WTC11 (cell line): ENCODE results near the gene KCNC3. TPM values are rescaled to one million over a fixed set of nuclear protein-coding genes. Genes with fewer than 3 reads are reported as not detected.

Experiments used
- ATAC-seq: fragments of 200-7000 bp; cut with Tn5 transposase; 2 replicates; pipeline ENCODE4 v1.10.0; 2021; ENCODE audit warnings: mild to moderate bottlenecking, moderate library complexity
- CTCF ChIA-PET: fragments of 300-600 bp; sonication (Branson Sonifier 250); formaldehyde crosslinking; loops from one replicate; lab custom pipeline; 2021; ENCODE audit warnings: antibody characterized with exemption; lab: Charles Lee
- POLR2A ChIA-PET: fragments of 350-600 bp; sonication (Branson Sonifier 250); formaldehyde crosslinking; loops from one replicate; lab custom pipeline; 2021; ENCODE audit warnings: antibody characterized with exemption; lab: Charles Lee
- DNase-seq: peaks from one replicate; pipeline ENCODE4 v3.0.0; 2021; ENCODE audit warnings: low spot score
- H3K27ac Mint-ChIP-seq: 2 replicates; pipeline ENCODE4 v1.8.0; 2021; ENCODE audit warnings: mixed read lengths
- H3K27me3 Mint-ChIP-seq: 2 replicates; pipeline ENCODE4 v1.8.0; 2021; ENCODE audit warnings: low read depth, mild to moderate bottlenecking, moderate library complexity, mixed read lengths
- H3K36me3 Mint-ChIP-seq: 2 replicates; pipeline ENCODE4 v1.8.0; 2021; ENCODE audit warnings: mixed read lengths
- H3K4me1 Mint-ChIP-seq: 2 replicates; pipeline ENCODE4 v1.8.0; 2022; ENCODE audit warnings: mixed read lengths
- H3K4me3 Mint-ChIP-seq: 2 replicates; pipeline ENCODE4 v1.8.0; 2021; ENCODE audit warnings: mild to moderate bottlenecking, moderate library complexity, mixed read lengths
- H3K9me3 Mint-ChIP-seq: 2 replicates; pipeline ENCODE4 v1.8.0; 2021; ENCODE audit warnings: mixed read lengths
- CREM ChIP-seq: sonication (generic); formaldehyde crosslinking; IDR thresholded peaks from 2 replicates; pipeline ENCODE4 v1.8.1; 2022; ENCODE audit warnings: mild to moderate bottlenecking, missing genetic modification reagents, moderate library complexity
- ESRRA ChIP-seq: sonication (generic); formaldehyde crosslinking; IDR thresholded peaks from 2 replicates; pipeline ENCODE4 v1.8.1; 2022; ENCODE audit warnings: mild to moderate bottlenecking, missing genetic modification reagents, borderline replicate concordance
- ETV6 ChIP-seq: sonication (generic); formaldehyde crosslinking; IDR thresholded peaks from 2 replicates; pipeline ENCODE4 v1.8.1; 2022; ENCODE audit warnings: mild to moderate bottlenecking, missing genetic modification reagents
- FOXP1 ChIP-seq: sonication (generic); formaldehyde crosslinking; IDR thresholded peaks from 2 replicates; pipeline ENCODE4 v1.8.0; 2022; ENCODE audit warnings: missing genetic modification reagents, mild to moderate bottlenecking, moderate library complexity, borderline replicate concordance
- HMGA2 ChIP-seq: fragments of 250-450 bp; sonication (Bioruptor Pico); IDR thresholded peaks from 2 replicates; pipeline ENCODE4 v1.4.0; 2021; ENCODE audit warnings: mild to moderate bottlenecking, moderate library complexity
- KAT7 ChIP-seq: sonication (generic); formaldehyde crosslinking; IDR thresholded peaks from 2 replicates; pipeline ENCODE4 v1.8.1; 2023; ENCODE audit warnings: missing genetic modification reagents, mild to moderate bottlenecking, borderline replicate concordance
- NFATC4 ChIP-seq: fragments of 250-450 bp; sonication (Bioruptor Pico); IDR thresholded peaks from 2 replicates; pipeline ENCODE4 v1.9.0; 2021; ENCODE audit warnings: mild to moderate bottlenecking
- NR2C2 ChIP-seq: sonication (generic); formaldehyde crosslinking; IDR thresholded peaks from 2 replicates; pipeline ENCODE4 v1.8.0; 2022; ENCODE audit warnings: mild to moderate bottlenecking, missing genetic modification reagents
- PRRX2 ChIP-seq: fragments of 250-450 bp; sonication (Bioruptor Pico); IDR thresholded peaks from 2 replicates; pipeline ENCODE4 v1.8.0; 2021; ENCODE audit warnings: mild to moderate bottlenecking
- ZNF138 ChIP-seq: sonication (generic); formaldehyde crosslinking; conservative IDR thresholded peaks from 2 replicates; pipeline ENCODE4 v1.8.1; 2022; ENCODE audit warnings: mild to moderate bottlenecking, moderate library complexity, missing genetic modification reagents
- total RNA-seq: library from RNA; stranded (reverse); gene quantifications from 3 replicates; pipeline ENCODE4 v1.2.3, GENCODE V29; 2021
- TF ChIP-seq, protein P1 (sequence below): fragments of 250-450 bp; sonication (Bioruptor Pico); IDR thresholded peaks from 2 replicates; pipeline ENCODE4 v1.8.0; 2021; ENCODE audit warnings: mild to moderate bottlenecking
- TF ChIP-seq, protein P2 (sequence below): sonication (generic); formaldehyde crosslinking; IDR thresholded peaks from 2 replicates; pipeline ENCODE4 v1.8.0; 2022; ENCODE audit warnings: mild to moderate bottlenecking, missing genetic modification reagents
- TF ChIP-seq, protein P3 (sequence below): sonication (generic); formaldehyde crosslinking; IDR thresholded peaks from 2 replicates; pipeline ENCODE4 v1.8.0; 2022; ENCODE audit warnings: mild to moderate bottlenecking, missing genetic modification reagents
- TF ChIP-seq, protein P4 (sequence below): sonication (generic); formaldehyde crosslinking; IDR thresholded peaks from 2 replicates; pipeline ENCODE4 v1.8.0; 2023; ENCODE audit warnings: missing genetic modification reagents
- TF ChIP-seq, protein P5 (sequence below): sonication (generic); formaldehyde crosslinking; IDR thresholded peaks from 2 replicates; pipeline ENCODE4 v1.8.1; 2023; ENCODE audit warnings: mild to moderate bottlenecking, missing genetic modification reagents

The KCNC3 gene
- total RNA-seq, 1 experiment from 2014 or later: 8.5 TPM

DNA sequence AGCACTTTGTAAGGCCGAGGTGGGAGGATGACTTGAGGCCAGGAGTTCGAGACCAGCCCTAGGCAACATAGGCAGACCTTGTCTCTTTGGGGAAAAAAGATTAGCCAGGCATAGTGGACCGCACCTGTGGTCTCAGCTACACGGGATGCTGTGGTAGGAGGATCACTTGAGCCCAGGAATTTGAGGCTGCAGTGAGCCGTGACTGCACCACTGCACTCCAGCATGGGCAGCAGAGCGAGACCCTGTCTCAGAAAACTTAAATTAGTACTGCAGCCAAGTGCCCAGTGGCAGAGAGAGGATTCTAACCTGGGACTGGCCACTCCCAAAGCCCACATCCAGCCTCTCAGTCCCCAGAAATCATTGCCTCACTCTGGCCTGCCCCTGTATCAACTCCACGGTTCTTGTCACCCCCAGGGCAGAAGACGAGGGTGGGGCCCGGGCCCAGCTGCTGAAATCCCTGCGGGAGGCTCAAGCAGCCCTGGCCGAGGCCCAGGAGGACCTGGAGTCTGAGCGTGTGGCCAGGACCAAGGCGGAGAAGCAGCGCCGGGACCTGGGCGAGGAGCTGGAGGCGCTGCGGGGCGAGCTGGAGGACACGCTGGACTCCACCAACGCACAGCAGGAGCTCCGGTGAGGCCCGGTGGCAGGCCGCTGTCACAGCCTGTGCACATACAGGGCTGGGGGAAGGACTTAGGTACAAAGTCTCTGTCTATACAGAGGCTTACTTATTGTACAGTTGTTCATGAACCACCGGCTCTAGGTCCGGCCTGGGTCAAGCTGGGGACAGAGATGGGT is 53.4 kb downstream of the KCNC3 start:
- H3K9me3 Mint-ChIP-seq: no peaks in the 10 kb centered on the region
- CTCF ChIA-PET: interaction anchor here (1.0 to 2.4 kb wide), 5 partner anchors 11 to 53 kb away, joined by 3 to 7 read pairs (median 6); partner anchors contain the start of gene KCNC3
- no peak for ATAC-seq
- no peaks in the 10 kb centered on the region for H3K27me3 Mint-ChIP-seq
- peaks cover 14% of the 10 kb centered on the region for H3K36me3 Mint-ChIP-seq
- no peaks in the 10 kb centered on the region for H3K4me1 Mint-ChIP-seq
- POLR2A ChIA-PET: no interaction called here
- TF ChIP-seq, protein P1, sequence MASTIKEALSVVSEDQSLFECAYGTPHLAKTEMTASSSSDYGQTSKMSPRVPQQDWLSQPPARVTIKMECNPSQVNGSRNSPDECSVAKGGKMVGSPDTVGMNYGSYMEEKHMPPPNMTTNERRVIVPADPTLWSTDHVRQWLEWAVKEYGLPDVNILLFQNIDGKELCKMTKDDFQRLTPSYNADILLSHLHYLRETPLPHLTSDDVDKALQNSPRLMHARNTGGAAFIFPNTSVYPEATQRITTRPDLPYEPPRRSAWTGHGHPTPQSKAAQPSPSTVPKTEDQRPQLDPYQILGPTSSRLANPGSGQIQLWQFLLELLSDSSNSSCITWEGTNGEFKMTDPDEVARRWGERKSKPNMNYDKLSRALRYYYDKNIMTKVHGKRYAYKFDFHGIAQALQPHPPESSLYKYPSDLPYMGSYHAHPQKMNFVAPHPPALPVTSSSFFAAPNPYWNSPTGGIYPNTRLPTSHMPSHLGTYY (CRISPR knock-in tag): no peak
- no peak for TF ChIP-seq NR2C2 (CRISPR knock-in tag)
- no peak for TF ChIP-seq FOXP1 (CRISPR knock-in tag)
- TF ChIP-seq ESRRA: no peak
- no peak for TF ChIP-seq HMGA2 (CRISPR knock-in tag)
- TF ChIP-seq, protein P2, sequence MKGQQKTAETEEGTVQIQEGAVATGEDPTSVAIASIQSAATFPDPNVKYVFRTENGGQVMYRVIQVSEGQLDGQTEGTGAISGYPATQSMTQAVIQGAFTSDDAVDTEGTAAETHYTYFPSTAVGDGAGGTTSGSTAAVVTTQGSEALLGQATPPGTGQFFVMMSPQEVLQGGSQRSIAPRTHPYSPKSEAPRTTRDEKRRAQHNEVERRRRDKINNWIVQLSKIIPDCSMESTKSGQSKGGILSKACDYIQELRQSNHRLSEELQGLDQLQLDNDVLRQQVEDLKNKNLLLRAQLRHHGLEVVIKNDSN (CRISPR knock-in tag): no peak
- TF ChIP-seq, protein P3, sequence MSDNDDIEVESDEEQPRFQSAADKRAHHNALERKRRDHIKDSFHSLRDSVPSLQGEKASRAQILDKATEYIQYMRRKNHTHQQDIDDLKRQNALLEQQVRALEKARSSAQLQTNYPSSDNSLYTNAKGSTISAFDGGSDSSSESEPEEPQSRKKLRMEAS (CRISPR knock-in tag): no peak
- TF ChIP-seq, protein P4, sequence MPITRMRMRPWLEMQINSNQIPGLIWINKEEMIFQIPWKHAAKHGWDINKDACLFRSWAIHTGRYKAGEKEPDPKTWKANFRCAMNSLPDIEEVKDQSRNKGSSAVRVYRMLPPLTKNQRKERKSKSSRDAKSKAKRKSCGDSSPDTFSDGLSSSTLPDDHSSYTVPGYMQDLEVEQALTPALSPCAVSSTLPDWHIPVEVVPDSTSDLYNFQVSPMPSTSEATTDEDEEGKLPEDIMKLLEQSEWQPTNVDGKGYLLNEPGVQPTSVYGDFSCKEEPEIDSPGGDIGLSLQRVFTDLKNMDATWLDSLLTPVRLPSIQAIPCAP (CRISPR knock-in tag): no peak
- no peak for TF ChIP-seq PRRX2 (CRISPR knock-in tag)
- TF ChIP-seq NFATC4 (CRISPR knock-in tag): no peak
- H3K4me3 Mint-ChIP-seq: no peak overlapping the region
- H3K27ac Mint-ChIP-seq: no peak overlapping the region
- DNase-seq: no peak

DNA sequence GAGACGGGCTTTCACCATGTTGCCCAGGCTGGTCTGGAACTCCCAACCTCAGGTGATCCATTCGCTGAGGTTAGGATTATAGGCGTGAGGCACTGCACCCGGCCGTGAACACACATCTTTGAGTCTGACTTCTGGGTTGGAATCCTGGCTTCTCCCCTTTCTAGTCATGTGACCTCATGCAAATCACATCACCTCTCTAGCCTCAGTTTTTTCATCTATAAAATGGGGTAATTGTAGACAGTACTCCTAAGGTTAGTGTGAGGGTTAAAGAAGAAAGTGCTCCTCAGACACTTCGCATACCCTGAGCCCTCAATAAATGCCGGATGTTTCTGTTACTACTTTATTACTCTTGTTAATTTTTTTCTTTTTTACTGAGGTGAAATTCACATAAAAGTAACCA is 55.4 kb downstream of the KCNC3 start:
- H3K36me3 Mint-ChIP-seq: peaks cover 14% of the 10 kb centered on the region
- CTCF ChIA-PET: interaction anchor here (1.1 to 1.5 kb wide), 2 partner anchors 15 to 21 kb away, joined by 3 to 5 read pairs; no protein-coding TSS in a partner anchor
- TF ChIP-seq CREM: no peak
- TF ChIP-seq, protein P5, sequence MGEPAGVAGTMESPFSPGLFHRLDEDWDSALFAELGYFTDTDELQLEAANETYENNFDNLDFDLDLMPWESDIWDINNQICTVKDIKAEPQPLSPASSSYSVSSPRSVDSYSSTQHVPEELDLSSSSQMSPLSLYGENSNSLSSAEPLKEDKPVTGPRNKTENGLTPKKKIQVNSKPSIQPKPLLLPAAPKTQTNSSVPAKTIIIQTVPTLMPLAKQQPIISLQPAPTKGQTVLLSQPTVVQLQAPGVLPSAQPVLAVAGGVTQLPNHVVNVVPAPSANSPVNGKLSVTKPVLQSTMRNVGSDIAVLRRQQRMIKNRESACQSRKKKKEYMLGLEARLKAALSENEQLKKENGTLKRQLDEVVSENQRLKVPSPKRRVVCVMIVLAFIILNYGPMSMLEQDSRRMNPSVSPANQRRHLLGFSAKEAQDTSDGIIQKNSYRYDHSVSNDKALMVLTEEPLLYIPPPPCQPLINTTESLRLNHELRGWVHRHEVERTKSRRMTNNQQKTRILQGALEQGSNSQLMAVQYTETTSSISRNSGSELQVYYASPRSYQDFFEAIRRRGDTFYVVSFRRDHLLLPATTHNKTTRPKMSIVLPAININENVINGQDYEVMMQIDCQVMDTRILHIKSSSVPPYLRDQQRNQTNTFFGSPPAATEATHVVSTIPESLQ: no peak
- TF ChIP-seq, protein P1 (CRISPR knock-in tag): no peak
- no peak for TF ChIP-seq KAT7
- no peak for TF ChIP-seq ETV6
- TF ChIP-seq ZNF138 (CRISPR knock-in tag): no peak
- H3K4me3 Mint-ChIP-seq: no peak overlapping the region
- no peaks in the 10 kb centered on the region for H3K9me3 Mint-ChIP-seq
- POLR2A ChIA-PET: no interaction called here
- DNase-seq: no peak
- H3K4me1 Mint-ChIP-seq: no peaks in the 10 kb centered on the region
- H3K27me3 Mint-ChIP-seq: no peaks in the 10 kb centered on the region
- H3K27ac Mint-ChIP-seq: no peak overlapping the region
- ATAC-seq: no peak
